ENCODE measurements around the gene RASA3.
"Not testable (repeated sequence)": the region's sequence is repeated elsewhere in the genome, so short reads cannot be mapped to it uniquely, and the experiment has no call there.

RASA3 gene

GRCh38 chr13:114142137-114142550, 9.7 kb upstream of the RASA3 start:
- no peak for DNase-seq

GRCh38 chr13:114141261-114141996, 9.0 kb upstream of the RASA3 start:
- DNase-seq: no peak

- DNase-seq: no peak
These were observed 8.5 kb upstream of the RASA3 start for GRCh38 chr13:114140906-114141250.

- no peak for DNase-seq
These were observed 7.9 kb upstream of the RASA3 start for GRCh38 chr13:114140131-114140905.

- no peak for DNase-seq
These were observed 4.2 kb upstream of the RASA3 start for GRCh38 chr13:114136576-114136975.

GRCh38 chr13:114135731-114136171, 3.3 kb upstream of the RASA3 start:
- no peak for DNase-seq

GRCh38 chr13:114134944-114135610, 2.7 kb upstream of the RASA3 start:
- DNase-seq: no peak

GRCh38 chr13:114134111-114134943, 1.9 kb upstream of the RASA3 start:
- DNase-seq: no peak

- not testable (repeated sequence) for DNase-seq
These were observed 1.1 kb upstream of the RASA3 start for GRCh38 chr13:114133552-114133951.

GRCh38 chr13:114133126-114133525, 703 bp upstream of the RASA3 start:
- not testable (repeated sequence) for DNase-seq

GRCh38 chr13:114131583-114132418, 622 bp downstream of the RASA3 start:
- no peak for DNase-seq

GRCh38 chr13:114130837-114131582, 1.4 kb downstream of the RASA3 start:
- DNase-seq: peak; percentile 32

GRCh38 chr13:114130131-114130836, 2.1 kb downstream of the RASA3 start:
- DNase-seq: no peak

- no peak for DNase-seq
These were observed 2.8 kb downstream of the RASA3 start for GRCh38 chr13:114129649-114130062.

- DNase-seq: peak; percentile 71
These were observed 3.5 kb downstream of the RASA3 start for GRCh38 chr13:114128624-114129522.

GRCh38 chr13:114128348-114128623, 4.1 kb downstream of the RASA3 start:
- DNase-seq: no peak

GRCh38 chr13:114127473-114128347, 4.7 kb downstream of the RASA3 start:
- DNase-seq: no peak

- no peak for DNase-seq
These were observed 5.5 kb downstream of the RASA3 start for GRCh38 chr13:114126789-114127472.
